Neural progenitor cell (in vitro differentiated cells): ENCODE data around the gene CLIC5.

Experiments used
- EZH2 ChIP-seq: fragments of 200-600 bp; sonication (generic); IDR thresholded peaks from 2 replicates; pipeline ENCODE4 v1.6.1; 2017; ENCODE audit warnings: antibody characterized with exemption, mild to moderate bottlenecking, moderate library complexity
- TF ChIP-seq, protein P1 (sequence below): fragments of 200-600 bp; sonication (generic); IDR thresholded peaks from 2 replicates; pipeline ENCODE4 v1.5.1; 2017; ENCODE audit warnings: antibody characterized with exemption, mild to moderate bottlenecking

DNA sequence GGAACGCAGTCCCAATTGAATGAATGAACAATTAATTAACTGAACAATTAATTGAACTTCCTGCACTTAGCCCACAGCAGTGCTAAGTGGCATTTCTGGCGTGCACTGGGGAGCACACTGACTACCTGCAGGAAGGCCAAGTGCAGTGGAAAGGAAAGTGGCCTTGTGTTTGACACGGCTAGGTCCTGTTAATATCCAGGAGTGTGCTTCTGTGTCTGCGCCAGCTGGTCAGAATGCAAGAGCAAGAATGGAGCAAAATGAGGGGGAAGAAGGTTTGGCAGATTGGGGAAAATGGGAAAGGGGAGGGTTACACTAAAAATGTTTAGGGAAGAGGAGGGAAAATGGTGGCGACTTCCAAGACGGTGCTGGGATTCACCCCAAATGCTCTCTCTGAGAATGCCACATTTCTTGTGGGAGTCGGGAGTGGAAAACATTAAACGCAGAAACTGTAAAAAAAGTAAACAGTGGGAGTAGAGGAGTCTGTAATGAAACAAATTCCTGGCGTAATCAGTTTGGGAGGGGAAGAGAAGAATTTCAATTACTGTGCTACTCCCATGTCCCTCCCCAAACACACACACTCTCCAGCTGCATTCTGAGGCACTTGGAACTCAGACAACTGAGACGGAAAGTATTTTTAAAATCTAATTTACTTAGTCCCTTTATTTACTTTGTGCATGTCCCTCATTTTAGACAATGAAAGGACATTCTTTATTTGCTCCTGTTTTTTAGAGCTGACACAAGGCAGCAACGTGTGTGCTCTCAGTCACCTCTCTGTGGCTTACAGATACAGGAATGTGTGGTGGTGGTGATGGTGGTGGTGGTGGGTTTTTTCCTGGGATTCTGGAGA lies 64.1 kb downstream of the CLIC5 start:
- TF ChIP-seq, protein P1, sequence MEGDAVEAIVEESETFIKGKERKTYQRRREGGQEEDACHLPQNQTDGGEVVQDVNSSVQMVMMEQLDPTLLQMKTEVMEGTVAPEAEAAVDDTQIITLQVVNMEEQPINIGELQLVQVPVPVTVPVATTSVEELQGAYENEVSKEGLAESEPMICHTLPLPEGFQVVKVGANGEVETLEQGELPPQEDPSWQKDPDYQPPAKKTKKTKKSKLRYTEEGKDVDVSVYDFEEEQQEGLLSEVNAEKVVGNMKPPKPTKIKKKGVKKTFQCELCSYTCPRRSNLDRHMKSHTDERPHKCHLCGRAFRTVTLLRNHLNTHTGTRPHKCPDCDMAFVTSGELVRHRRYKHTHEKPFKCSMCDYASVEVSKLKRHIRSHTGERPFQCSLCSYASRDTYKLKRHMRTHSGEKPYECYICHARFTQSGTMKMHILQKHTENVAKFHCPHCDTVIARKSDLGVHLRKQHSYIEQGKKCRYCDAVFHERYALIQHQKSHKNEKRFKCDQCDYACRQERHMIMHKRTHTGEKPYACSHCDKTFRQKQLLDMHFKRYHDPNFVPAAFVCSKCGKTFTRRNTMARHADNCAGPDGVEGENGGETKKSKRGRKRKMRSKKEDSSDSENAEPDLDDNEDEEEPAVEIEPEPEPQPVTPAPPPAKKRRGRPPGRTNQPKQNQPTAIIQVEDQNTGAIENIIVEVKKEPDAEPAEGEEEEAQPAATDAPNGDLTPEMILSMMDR, result no peak
- no peak for TF ChIP-seq EZH2
